ENCODE results near the gene RAD50.

GRCh38 chr5:132622608-132623007 lies 65.8 kb downstream of the RAD50 start:
- TF ChIP-seq CTCF (optimal IDR thresholded peaks at IDR 0.05 in 1 of 3, IDR thresholded peaks at IDR 0.05 in 1 of 3, conservative IDR thresholded peaks at IDR 0.05 in 1 of 3; ENCODE audit: extremely low read depth in 1 of 3, insufficient read depth in 2 of 3, low read length in 3 of 3) (no peak), EZH2 (IDR thresholded peaks at IDR 0.05; ENCODE audit: low read length) (no peak)

Measured in keratinocyte (primary cell).